Testis (tissue), 2 donors: ENCODE measurements around the gene CD34.

Source experiments
- POLR2A ChIP-seq: fragments of 450-650 bp; IDR thresholded peaks from one replicate; pipeline ENCODE4 v1.6.1; 2017; ENCODE audit warnings: antibody characterized with exemption, mild to moderate bottlenecking, moderate library complexity
- TF ChIP-seq, protein P1 (sequence below), 3 experiments: fragments of 450-650 bp in 2 of 3; fragments of 200-600 bp in 1 of 3; sonication (generic) in 1 of 3; IDR thresholded peaks; one replicate each; pipeline ENCODE4 v1.5.1; 2016 to 2019; ENCODE audit warnings: antibody characterized with exemption in 3 of 3, mild to moderate bottlenecking in 2 of 3, moderate library complexity in 1 of 3

DNA sequence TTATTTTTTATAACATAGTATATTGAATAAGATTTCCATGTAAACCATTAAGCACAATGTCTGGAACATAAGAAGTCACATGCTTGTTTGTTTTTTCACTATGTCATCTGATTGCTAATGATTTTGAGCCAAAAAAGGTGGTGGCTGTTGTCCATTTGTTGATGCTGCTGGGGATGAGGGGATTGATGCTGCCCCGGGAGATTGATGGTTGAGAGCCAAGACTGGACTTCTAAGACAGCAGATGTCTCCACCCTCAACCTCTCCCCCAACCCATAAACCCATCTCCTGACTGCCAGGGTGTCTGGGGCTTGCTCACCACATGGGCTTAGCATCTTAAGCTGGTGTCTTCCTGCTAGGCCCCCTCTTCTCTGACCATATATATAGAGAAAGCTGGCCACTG is 35.8 kb upstream of the CD34 start:
- TF ChIP-seq, protein P1, sequence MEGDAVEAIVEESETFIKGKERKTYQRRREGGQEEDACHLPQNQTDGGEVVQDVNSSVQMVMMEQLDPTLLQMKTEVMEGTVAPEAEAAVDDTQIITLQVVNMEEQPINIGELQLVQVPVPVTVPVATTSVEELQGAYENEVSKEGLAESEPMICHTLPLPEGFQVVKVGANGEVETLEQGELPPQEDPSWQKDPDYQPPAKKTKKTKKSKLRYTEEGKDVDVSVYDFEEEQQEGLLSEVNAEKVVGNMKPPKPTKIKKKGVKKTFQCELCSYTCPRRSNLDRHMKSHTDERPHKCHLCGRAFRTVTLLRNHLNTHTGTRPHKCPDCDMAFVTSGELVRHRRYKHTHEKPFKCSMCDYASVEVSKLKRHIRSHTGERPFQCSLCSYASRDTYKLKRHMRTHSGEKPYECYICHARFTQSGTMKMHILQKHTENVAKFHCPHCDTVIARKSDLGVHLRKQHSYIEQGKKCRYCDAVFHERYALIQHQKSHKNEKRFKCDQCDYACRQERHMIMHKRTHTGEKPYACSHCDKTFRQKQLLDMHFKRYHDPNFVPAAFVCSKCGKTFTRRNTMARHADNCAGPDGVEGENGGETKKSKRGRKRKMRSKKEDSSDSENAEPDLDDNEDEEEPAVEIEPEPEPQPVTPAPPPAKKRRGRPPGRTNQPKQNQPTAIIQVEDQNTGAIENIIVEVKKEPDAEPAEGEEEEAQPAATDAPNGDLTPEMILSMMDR (IDR thresholded peaks at IDR 0.05) = no peak
- no peak for TF ChIP-seq POLR2A
